HG02884 (cell line): Measurements from ENCODE around the gene THAP4.
"Not testable (repeated sequence)": the region's sequence is repeated elsewhere in the genome, so short reads cannot be mapped to it uniquely, and the experiment has no call there.

Experiments
- ATAC-seq: cut with Tn5 transposase; IDR thresholded peaks from one replicate; pipeline ENCODE4 v1.9.1; 2021; ENCODE audit warnings: mild to moderate bottlenecking, moderate library complexity; ENCODE audit not compliant: unreplicated experiment

THAP4 gene

DNA sequence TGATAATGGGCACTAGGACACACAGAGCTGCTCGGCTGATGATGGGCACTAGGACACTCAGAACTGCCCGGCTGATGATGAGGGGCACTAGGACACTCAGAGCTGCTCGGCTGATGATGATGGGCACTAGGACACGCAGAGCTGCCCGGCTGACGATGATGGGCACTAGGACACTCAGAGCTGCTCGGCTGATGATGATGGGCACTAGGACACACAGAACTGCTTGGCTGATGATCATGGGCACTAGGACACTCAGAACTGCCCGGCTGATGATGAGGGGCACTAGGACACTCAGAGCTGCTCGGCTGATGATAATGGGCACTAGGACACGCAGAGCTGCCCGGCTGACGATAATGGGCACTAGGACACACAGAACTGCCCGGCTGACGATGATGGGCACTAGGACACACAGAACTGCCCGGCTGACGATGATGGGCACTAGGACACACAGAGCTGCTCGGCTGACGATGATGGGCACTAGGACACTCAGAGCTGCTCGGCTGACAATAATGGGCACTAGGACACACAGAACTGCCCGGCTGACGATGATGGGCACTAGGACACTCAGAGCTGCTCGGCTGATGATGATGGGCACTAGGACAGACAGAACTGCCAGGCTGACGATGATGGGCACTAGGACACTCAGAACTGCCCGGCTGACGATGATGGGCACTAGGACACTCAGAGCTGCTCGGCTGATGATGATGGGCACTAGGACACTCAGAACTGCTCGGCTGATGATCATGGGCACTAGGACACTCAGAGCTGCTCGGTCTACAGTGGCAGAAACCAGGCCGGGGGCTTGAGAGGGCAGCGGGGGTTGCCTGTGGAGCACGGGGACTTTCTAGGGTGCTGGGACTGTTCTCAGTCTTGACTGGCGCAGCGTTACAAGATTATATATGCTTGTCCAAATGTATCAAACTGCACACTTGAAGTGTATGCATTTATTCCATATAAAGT lies 46.2 kb downstream of the THAP4 start:
- ATAC-seq = not testable (repeated sequence)

GRCh38 chr2:241589863-241590262 lies 47.1 kb downstream of the THAP4 start:
- ATAC-seq = not testable (repeated sequence)

GRCh38 chr2:241586564-241587264 lies 50.2 kb downstream of the THAP4 start:
- ATAC-seq = no peak

DNA sequence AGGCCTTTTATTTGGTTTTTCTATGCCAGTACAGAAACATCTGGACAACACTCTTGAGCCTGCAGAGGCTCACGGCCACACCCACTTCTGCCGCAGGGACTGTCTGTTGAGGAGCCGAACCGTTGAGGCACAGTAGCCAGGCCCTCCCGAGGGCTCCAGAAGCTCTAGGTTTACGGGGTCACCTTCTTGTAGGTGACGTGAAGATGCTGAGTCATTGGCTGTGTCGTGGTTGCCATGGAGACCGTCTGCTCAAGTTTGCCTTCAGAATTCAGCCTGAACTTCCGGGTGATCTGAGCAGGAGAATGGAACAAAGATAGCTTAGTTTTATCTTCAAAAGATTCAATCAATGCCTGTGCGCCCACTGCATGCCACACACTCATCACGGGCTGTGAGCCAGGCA lies 52.5 kb downstream of the THAP4 start:
- no peak for ATAC-seq

DNA sequence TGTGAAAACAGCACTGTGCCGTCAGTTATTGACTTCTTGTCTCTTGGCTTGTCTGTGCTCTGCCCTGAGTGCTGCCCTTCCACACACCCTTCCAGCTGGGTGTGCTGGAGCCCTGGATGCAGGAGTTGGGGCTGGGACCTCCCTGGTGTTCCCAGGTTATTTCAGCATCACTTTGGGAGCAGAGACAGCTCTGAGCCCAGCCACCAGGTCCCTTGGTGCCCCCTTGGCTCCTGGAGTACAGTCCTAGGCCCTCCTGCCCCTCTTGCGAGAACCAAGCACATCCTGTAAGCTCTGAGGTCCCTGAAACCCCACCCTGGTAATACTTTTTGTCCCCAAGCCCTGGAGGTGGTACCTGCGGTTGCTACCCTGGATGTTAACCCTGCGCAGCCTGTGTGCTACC lies 54.2 kb downstream of the THAP4 start:
- no peak for ATAC-seq

DNA sequence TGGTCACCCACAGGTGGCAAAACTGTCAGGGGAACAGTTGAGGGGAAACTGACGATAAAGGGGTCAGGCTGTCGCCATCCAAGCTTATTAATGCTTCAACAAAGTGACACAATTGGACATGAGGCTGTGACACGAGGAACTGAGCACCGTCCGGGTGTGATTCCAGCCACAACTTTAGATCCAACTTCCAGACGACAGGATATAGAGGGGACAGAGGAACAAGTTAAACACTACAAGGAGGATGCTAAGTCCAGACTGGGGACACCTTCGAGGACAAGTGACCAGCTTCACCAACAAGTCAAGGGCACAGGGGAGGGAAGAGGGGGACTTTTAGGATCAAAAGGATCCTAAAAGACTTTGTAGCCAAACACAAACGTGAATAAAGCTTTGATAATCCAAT lies 54.6 kb downstream of the THAP4 start:
- ATAC-seq = no peak

GRCh38 chr2:241579281-241579680 lies 57.7 kb downstream of the THAP4 start:
- no peak for ATAC-seq

- ATAC-seq = no peak
Observed at GRCh38 chr2:241577413-241578122, 59.4 kb downstream of the THAP4 start.

DNA sequence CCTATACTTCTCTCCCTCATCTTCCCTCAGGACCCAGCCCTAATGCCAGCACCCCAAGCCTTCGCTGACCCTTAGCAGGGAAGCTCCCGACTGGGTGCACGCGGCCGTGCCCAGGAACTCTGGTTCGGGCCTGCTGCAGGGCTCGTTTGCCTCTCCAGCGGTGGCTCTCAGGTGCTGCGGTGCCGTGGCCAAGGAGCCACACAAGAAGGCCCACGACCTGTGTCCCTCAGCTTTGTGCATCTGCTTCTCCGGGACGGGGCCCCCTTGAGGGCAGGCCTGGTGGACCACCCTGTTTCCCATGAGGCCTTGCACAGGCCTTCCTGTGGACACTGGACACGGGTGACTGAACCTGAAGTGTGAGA lies 60.7 kb downstream of the THAP4 start:
- ATAC-seq = no peak

DNA sequence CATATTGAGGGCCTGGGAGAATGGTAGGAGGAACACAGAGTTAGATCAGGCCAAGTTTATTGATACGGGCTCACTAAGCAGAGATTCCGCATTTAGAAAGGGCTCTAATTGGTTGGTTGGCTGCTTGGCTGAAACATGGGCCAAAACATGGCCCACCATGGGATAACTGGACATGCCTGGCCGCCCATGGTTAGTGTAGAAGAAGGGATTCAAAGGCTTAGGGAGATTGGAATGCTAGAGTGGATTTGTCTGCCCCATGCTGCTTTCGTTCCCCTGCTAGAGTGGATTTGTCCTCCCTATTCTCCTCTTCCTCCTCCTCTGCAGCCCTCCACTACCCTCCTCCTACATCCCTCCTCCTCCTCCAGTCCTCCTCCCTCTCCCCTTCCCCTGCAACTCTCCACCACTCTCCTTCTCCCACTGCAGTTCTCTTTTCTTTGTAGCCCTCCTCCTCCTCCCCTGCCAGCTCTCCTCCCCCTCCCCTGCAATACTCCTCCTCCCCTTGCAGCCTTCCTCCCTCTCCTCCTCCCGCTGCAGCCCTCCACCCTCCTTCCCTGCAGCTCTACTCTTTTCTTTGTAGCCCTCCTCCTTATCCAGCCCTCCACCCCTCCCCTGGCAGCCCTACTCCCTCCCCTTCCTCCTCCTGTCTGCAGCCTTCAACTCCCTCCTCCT lies 61.2 kb downstream of the THAP4 start:
- ATAC-seq = no peak

- ATAC-seq = no peak
Observed at GRCh38 chr2:241574911-241575623, 61.9 kb downstream of the THAP4 start.

GRCh38 chr2:241573741-241574140 lies 63.2 kb downstream of the THAP4 start:
- ATAC-seq = no peak

DNA sequence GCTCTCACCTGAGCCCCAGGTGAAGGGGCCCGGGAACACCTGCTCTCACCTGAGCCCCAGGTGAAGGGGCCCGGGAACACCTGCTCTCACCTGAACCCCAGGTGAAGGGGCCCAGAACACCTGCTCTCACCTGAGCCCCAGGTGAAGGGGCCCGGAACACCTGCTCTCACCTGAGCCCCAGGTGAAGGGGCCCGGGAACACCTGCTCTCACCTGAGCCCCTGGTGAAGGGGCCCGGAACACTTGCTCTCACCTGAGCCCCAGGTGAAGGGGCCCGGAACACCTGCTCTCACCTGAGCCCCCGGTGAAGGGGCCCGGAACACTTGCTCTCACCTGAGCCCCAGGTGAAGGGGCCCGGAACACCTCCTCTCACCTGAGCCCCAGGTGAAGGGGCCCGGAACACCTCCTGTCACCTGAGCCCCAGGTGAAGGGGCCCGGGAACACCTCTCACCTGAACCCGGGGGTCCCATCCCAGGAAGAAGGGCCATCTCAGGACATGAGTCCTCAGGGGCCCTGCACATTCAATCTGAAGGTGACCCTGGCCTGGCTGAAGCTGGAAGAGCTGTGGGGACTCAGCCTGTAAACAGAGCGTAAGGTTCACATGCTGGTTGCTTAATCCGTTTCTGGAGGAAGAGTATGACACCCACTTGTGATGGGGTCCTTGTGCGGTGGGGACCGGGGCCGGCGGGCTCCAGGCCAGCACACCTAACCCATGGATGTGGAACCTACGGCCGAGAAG lies 63.9 kb downstream of the THAP4 start:
- not testable (repeated sequence) for ATAC-seq

- ATAC-seq = no peak
Observed at GRCh38 chr2:241571821-241572620, 64.9 kb downstream of the THAP4 start.

- ATAC-seq = no peak
Observed at GRCh38 chr2:241570961-241571581, 65.9 kb downstream of the THAP4 start.

DNA sequence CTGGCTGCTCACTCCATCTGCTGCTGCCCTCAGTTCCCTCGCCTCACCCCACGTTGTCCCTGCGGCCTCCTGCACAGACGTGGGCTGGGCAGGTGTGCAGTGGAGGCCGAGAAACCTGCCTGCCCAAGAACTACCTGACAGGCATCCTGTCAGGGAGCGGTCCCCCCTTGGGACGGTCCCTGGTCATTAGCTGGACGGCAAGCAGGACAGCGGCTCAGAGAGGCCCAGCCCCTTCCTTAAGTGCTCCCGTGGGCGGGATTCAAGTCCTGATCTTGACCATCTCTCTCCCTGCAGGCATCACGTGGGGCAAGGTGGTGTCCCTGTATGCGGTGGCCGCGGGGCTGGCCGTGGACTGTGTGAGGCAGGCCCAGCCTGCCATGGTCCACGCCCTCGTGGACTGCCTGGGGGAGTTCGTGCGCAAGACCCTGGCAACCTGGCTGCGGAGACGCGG lies 67.1 kb downstream of the THAP4 start:
- no peak for ATAC-seq

DNA sequence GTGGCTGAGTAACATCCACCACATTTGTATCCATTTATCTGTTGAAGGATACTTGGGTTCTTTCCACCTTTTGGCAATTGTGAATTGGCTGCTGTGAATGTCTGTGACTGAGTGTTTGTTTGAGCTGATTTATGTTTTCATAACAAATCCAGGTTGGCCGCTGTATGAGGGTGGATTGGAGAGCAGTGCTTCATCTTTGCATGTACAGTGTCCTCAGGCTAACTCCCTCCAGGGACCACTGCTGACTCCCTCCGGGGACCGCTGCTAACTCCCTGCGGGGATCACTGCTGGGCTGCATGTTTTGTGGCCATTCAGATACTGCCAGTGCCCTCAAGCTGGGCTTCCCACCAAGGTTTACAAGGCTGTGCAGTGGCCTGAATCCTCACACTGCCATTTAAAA lies 68.2 kb downstream of the THAP4 start:
- no peak for ATAC-seq

- no peak for ATAC-seq
Observed at GRCh38 chr2:241567776-241568175, 69.2 kb downstream of the THAP4 start.
